Measurements from ENCODE around the gene ZSWIM1. TPM values are rescaled to one million over a fixed set of nuclear protein-coding genes. Genes with fewer than 3 reads are reported as not detected.

ZSWIM1 gene
- total and polyA plus RNA-seq, 2 of the 13 experiments (the other 11 are each of a cell fraction or from before 2014, with no cell fraction given): 9.5 to 11.7 TPM

DNA sequence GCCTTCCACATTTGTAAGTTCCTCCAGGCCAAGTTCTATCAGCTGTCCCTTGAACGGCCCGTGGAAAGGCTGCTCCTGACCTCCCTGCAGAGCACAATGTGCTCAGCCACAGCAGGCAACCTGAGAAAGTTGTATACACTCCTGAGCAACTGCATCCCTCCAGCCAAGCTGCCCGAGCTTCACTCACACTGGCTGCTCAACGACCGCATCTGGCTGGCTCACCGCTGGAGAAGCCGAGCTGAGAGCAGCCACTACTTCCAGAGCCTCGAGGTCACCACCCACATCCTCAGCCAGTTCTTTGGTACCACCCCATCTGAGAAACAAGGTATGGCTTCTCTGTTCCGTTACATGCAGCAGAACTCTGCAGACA is 2.1 kb downstream of the ZSWIM1 start:
- no peak for ATAC-seq
- ChIA-PET POLR2A (interaction anchor here (0.7 to 7.5 kb wide), 13 partner anchors 8 to 88 kb away, joined by 3 to 129 read pairs (median 14); partner anchors contain the start of genes ACOT8, CTSA, NEURL2 and PCIF1), CTCF (ENCODE audit: low intra/inter-chr PET ratio, low total read pairs) (no interaction called here)
- no TSS peak for BruUV-seq (replicated peaks)
- no peak overlapping the region for H3K4me3 ChIP-seq (replicated peaks in 1 of 3; ENCODE audit: insufficient read depth in 1 of 3, low read depth in 2 of 3, low read length in 3 of 3)
- no peak overlapping the region for H3K4me2 ChIP-seq (ENCODE audit: low read depth, low read length)
- in situ Hi-C loops (cut with HindIII; ENCODE audit: extremely low pct_ligation_motif_present, low pct_unique_long_range_greater_than_20kb) (no loop called here), intact Hi-C loops (cut with micrococcal nuclease; ENCODE audit: unreplicated experiment) (loop anchor here (5.0 to 10.0 kb wide), 2 partner anchors 51 to 88 kb away; partner anchors contain the start of genes DNTTIP1, SNX21 and WFDC3)
- H3K27me3 ChIP-seq (ENCODE audit: control insufficient read depth in 1 of 2, insufficient read depth in 2 of 2, low read length in 2 of 2): no peaks in the 10 kb centered on the region; a peak in 1 of 5 replicates
- peaks cover 16% of the 10 kb centered on the region for H3K79me2 ChIP-seq (ENCODE audit: insufficient read depth, low read length)
- no peak overlapping the region for H3K27ac ChIP-seq (ENCODE audit: extremely low read length, insufficient read depth, low read length)
- no peak overlapping the region for H3K9ac ChIP-seq (ENCODE audit: insufficient read depth, low read depth, low read length)
- no peaks in the 10 kb centered on the region for H4K20me1 ChIP-seq (ENCODE audit: insufficient read depth, low read length)
- 94% methylated on average over 9 of the region's 9 CpGs for WGBS (ENCODE audit: low lambda C conversion rate)
- FAIRE-seq: no peak
- peaks cover 22% of the 10 kb centered on the region for H3K4me1 ChIP-seq (ENCODE audit: insufficient read depth, low read length)
- H2AFZ ChIP-seq (ENCODE audit: low read length): no peak overlapping the region
- no peaks in the 10 kb centered on the region for H3K9me3 ChIP-seq (ENCODE audit: low read length)
- H3K36me3 ChIP-seq (replicated peaks in 1 of 2; ENCODE audit: control insufficient read depth in 1 of 2, insufficient read depth in 2 of 2, low read length in 2 of 2): peaks cover 17 to 41% of the 10 kb centered on the region in 2 experiments
- no peak for DNase-seq (ENCODE audit: low spot score)
- TF ChIP-seq FUBP1 (CRISPR knock-in tag; IDR thresholded peaks at IDR 0.05; ENCODE audit: borderline replicate concordance): no peak
- no peak for TF ChIP-seq SMAD1 (CRISPR knock-in tag; IDR thresholded peaks at IDR 0.05; ENCODE audit: borderline replicate concordance, low read depth)
- no peak for TF ChIP-seq ZNF563 (CRISPR knock-in tag; IDR thresholded peaks at IDR 0.05)
- TF ChIP-seq ZNF343 (CRISPR knock-in tag; IDR thresholded peaks at IDR 0.05): no peak
- TF ChIP-seq ZSCAN25 (CRISPR knock-in tag; IDR thresholded peaks at IDR 0.05): 0 out of 2 replicates have a peak, but pooled peaks have one; percentile 40
- no peak for TF ChIP-seq ZNF549 (CRISPR knock-in tag; IDR thresholded peaks at IDR 0.05)
- no peak for TF ChIP-seq HDAC1 (CRISPR knock-in tag; IDR thresholded peaks at IDR 0.05)
- TF ChIP-seq SP4 (CRISPR knock-in tag; IDR thresholded peaks at IDR 0.05): no peak
- TF ChIP-seq MYNN (CRISPR knock-in tag; IDR thresholded peaks at IDR 0.05; ENCODE audit: low read depth): no peak
- TF ChIP-seq POLR2A (IDR thresholded peaks at IDR 0.05; ENCODE audit: insufficient read depth in 1 of 2, low read depth in 2 of 2, low read length in 2 of 2): peak in 1 of 2 experiments; percentile 49; a peak in 2 of 4 replicates
- TF ChIP-seq ZSCAN22 (CRISPR knock-in tag; IDR thresholded peaks at IDR 0.05): no peak
- TF ChIP-seq ZNF574 (CRISPR knock-in tag; IDR thresholded peaks at IDR 0.05): 0 out of 2 replicates have a peak, but pooled peaks have one; percentile 27
- TF ChIP-seq ZBTB42 (CRISPR knock-in tag; IDR thresholded peaks at IDR 0.05): no peak
- 0 out of 2 replicates have a peak, but pooled peaks have one; percentile 35 for TF ChIP-seq BCL3 (CRISPR knock-in tag; IDR thresholded peaks at IDR 0.05)
- 0 out of 2 replicates have a peak, but pooled peaks have one; percentile 9 for TF ChIP-seq ZNF687 (CRISPR knock-in tag; IDR thresholded peaks at IDR 0.05)
